ENCODE measurements around the gene KNDC1. TPM values are rescaled to one million over a fixed set of nuclear protein-coding genes. Genes with fewer than 3 reads are reported as not detected.
A peak's percentile ranks its signal among the peaks of the same experiment; 100 is the strongest.

KNDC1 gene
- total RNA-seq, 6 experiments from 2014 or later: 0.54 to 11.6 (median 8.2) TPM

- DNase-seq (peak in 2 of 3 donors; percentile 35 to 53), ATAC-seq (no peak)
- H3K4me3 ChIP-seq: no peak overlapping the region
These were observed 28.1 kb upstream of the KNDC1 start for GRCh38 chr10:133131734-133132472.

DNA sequence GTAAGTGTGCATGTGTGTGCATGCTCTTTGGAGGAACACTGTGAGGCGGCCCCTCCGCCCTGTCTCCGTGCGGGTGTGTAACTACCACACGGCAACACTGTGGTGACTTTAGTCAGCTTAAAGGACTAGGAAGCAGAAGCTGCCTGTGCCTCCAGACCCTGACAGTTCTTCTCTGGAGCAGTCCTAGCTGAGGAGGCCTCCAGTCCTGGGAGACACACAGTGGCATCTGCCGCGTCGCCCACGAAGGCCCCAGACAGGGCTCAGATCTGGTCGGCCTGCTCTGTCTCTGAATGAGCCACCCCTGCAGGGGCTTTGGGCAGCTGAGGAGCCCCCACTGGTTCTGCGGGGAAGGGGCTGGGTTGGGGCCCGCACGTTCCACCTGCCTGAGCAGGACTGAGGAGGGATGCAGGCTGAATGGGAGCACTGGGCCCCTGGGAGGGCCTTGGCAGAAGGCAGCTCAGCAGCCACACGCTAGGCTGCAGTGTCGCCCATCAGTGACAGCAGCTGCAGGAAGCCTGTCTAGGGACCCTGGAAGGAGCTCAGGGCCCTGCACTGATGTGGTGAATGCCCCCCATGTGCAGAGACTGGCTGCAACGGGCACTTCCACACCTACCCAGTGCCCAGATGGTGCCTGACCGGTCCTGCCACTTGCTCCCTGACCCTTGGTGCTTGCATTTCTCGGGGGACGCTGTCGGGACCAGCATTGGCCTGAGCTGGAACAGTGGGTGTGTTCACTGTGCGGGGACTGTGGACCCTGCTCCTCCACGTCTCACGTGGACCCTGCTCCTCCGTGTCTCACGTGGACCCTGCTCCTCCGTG lies 27.3 kb upstream of the KNDC1 start:
- intact Hi-C loops (cut with DNase I): no loop called here
- Histone ChIP-seq H3K27ac (no peak overlapping the region), H3K9me3 (no peaks in the 10 kb centered on the region), H3K4me1 (no peaks in the 10 kb centered on the region), H3K27me3 (no peaks in the 10 kb centered on the region), H3K36me3 (no peaks in the 10 kb centered on the region), H3K4me3 (no peak overlapping the region)
- WGBS (ENCODE audit: insufficient coverage, low coverage, low lambda C conversion rate, missing lambda C conversion rate): 89% methylated on average over 6 of the region's 26 CpGs
- TF ChIP-seq CTCF (IDR thresholded peaks at IDR 0.05) (no peak), POLR2A (IDR thresholded peaks at IDR 0.05) (no peak)
- ATAC-seq (peak in 2 of 4 donors; percentile 14 to 20), DNase-seq (peak in 2 of 3 donors; percentile 35 to 42)

More at GRCh38 chr10:133131734-133132472, 28.1 kb upstream of the KNDC1 start:
- H3K27me3 ChIP-seq: no peaks in the 10 kb centered on the region
- H3K27ac ChIP-seq: no peak overlapping the region
- H3K36me3 ChIP-seq: no peaks in the 10 kb centered on the region
- intact Hi-C loops (cut with DNase I): no loop called here
- 62% methylated on average over 8 of the region's 41 CpGs for WGBS (ENCODE audit: insufficient coverage, low coverage, low lambda C conversion rate, missing lambda C conversion rate)
- TF ChIP-seq POLR2A (IDR thresholded peaks at IDR 0.05) (no peak), CTCF (IDR thresholded peaks at IDR 0.05) (no peak)
- H3K4me1 ChIP-seq: no peaks in the 10 kb centered on the region
- no peaks in the 10 kb centered on the region for H3K9me3 ChIP-seq

GRCh38 chr10:133133471-133134231 lies 26.4 kb upstream of the KNDC1 start:
- DNase-seq: peak; percentile 17 to 43 (median 41)
- TF ChIP-seq CTCF (IDR thresholded peaks at IDR 0.05): no peak
- TF ChIP-seq POLR2A (IDR thresholded peaks at IDR 0.05): no peak
- peak in 1 of 4 donors; percentile 19 for ATAC-seq

DNA sequence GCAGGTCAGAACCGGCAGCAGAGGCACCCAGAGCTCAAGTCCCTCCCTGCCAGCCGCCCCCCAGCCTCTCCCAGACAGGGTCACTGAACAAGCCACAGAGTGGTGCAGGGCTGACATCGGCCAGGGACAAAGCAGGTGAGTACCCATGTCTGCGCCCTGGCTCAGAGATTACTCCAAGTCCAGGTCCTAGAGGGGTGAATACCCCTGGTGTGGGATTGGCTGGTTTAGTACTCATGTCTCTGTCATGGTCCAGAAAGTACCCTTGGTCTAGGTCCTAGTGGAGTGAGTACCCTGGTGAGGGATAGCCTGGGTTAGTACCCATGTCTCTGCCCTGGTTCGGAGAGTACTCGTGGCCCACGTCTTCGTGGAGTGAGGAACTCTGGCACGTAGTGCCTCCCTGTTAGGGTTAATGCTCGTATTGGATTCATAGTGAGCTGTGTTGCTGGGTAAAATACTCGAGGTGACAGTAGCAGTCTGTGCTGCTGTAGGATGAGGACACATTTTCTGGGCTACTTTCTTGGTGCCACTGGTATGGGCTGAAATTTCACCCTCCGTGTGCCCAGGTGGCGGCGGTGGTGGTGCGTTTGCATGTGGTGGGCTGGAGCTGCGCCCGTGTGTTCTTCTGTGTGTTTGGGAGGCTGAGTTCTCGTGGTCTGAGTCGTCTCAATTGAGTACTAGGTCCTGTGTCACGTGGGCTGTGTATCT lies 25.5 kb upstream of the KNDC1 start:
- 54% methylated on average over 7 of the region's 20 CpGs for WGBS (ENCODE audit: insufficient coverage, low coverage, low lambda C conversion rate, missing lambda C conversion rate)
- TF ChIP-seq POLR2A (IDR thresholded peaks at IDR 0.05) (no peak), CTCF (IDR thresholded peaks at IDR 0.05) (no peak)
- no peaks in the 10 kb centered on the region for H3K4me1 ChIP-seq
- peak in 2 of 3 donors; percentile 29 to 45 for DNase-seq
- intact Hi-C loops (cut with DNase I): no loop called here
- H3K27ac ChIP-seq: no peak overlapping the region
- no peaks in the 10 kb centered on the region for H3K27me3 ChIP-seq
- H3K9me3 ChIP-seq: no peaks in the 10 kb centered on the region
- ATAC-seq: peak in 3 of 4 donors; percentile 14 to 31 (median 17)
- H3K4me3 ChIP-seq: no peak overlapping the region
- no peaks in the 10 kb centered on the region for H3K36me3 ChIP-seq

More at GRCh38 chr10:133133471-133134231, 26.4 kb upstream of the KNDC1 start:
- intact Hi-C loops (cut with DNase I): no loop called here
- Histone ChIP-seq H3K9me3 (no peaks in the 10 kb centered on the region), H3K4me3 (no peak overlapping the region), H3K36me3 (no peaks in the 10 kb centered on the region), H3K27me3 (no peaks in the 10 kb centered on the region), H3K27ac (no peak overlapping the region), H3K4me1 (no peaks in the 10 kb centered on the region)
- 61% methylated on average over 6 of the region's 20 CpGs for WGBS (ENCODE audit: insufficient coverage, low coverage, low lambda C conversion rate, missing lambda C conversion rate)

All from right lobe of liver (tissue), 6 donors.